Stimulated activated CD8-positive, alpha-beta memory T cell treated with anti-CD3 and anti-CD28 coated beads, Interleukin-15, amount 100 ng/mL, for 1 hour (primary cell): ENCODE results near the gene ZNF74.
"Not testable (repeated sequence)": the region's sequence is repeated elsewhere in the genome, so short reads cannot be mapped to it uniquely, and the experiment has no call there.

Experiments used
- DNase-seq: peaks from one replicate; pipeline ENCODE4 v3.0.0-alpha.2; 2020; ENCODE audit warnings: low read depth

ZNF74 gene

DNA sequence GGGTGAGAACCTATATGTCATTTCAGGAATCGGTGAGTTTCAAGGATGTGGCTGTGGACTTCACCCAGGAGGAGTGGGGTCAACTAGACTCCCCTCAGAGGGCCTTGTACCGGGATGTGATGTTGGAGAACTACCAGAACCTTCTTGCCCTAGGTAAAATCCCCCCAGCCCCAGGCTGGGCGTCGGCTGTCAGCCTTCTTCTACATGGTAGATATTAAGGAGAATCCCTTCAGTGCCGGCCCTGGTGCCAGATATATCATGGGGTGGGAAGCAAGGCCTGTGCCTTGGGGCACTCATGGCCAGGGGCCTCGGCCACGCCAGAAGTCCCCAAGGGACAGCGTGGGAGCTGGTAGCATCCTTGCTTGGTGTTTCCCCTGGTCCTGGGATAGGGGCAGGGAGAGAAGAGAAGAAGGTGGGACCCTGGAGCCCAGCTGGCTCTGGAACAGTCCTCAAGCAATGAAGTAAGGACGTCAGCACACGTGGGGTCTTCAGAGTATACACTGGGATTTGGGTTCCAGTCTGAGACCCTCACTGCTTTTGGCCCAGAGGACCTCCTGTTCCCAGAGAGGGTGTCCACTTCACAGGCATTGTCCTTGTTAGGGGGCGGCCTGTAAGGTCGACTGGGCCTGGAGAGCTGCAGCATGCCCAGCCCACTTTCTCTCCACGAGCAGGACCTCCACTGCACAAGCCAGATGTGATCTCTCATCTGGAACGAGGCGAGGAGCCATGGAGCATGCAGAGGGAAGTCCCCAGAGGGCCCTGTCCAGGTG is 6.8 kb downstream of the ZNF74 start:
- no peak for DNase-seq

GRCh38 chr22:20401376-20402014 is 7.5 kb downstream of the ZNF74 start:
- DNase-seq = no peak

GRCh38 chr22:20402960-20403778 is 9.2 kb downstream of the ZNF74 start:
- no peak for DNase-seq

GRCh38 chr22:20403779-20404140 is 9.8 kb downstream of the ZNF74 start:
- DNase-seq = no peak

- DNase-seq = no peak
Measured at GRCh38 chr22:20404881-20405280, 10.9 kb downstream of the ZNF74 start.

- no peak for DNase-seq
Measured at GRCh38 chr22:20405291-20405930, 11.5 kb downstream of the ZNF74 start.

DNA sequence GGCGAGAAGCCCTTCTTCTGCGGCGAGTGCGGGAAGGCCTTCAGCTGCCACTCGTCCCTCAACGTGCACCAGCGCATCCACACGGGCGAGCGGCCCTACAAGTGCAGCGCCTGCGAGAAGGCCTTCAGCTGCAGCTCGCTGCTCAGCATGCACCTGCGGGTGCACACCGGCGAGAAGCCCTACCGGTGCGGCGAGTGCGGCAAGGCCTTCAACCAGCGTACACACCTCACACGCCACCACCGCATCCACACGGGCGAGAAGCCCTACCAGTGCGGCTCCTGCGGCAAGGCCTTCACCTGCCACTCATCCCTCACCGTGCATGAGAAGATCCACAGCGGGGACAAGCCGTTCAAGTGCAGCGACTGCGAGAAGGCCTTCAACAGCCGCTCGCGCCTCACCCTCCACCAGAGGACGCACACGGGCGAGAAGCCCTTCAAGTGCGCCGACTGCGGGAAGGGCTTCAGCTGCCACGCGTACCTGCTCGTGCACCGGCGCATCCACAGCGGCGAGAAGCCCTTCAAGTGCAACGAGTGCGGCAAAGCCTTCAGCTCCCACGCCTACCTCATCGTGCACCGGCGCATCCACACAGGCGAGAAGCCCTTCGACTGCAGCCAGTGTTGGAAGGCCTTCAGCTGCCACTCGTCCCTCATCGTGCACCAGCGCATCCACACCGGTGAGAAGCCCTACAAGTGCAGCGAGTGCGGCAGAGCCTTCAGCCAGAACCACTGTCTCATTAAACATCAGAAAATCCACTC is 12.2 kb downstream of the ZNF74 start:
- DNase-seq = no peak

DNA sequence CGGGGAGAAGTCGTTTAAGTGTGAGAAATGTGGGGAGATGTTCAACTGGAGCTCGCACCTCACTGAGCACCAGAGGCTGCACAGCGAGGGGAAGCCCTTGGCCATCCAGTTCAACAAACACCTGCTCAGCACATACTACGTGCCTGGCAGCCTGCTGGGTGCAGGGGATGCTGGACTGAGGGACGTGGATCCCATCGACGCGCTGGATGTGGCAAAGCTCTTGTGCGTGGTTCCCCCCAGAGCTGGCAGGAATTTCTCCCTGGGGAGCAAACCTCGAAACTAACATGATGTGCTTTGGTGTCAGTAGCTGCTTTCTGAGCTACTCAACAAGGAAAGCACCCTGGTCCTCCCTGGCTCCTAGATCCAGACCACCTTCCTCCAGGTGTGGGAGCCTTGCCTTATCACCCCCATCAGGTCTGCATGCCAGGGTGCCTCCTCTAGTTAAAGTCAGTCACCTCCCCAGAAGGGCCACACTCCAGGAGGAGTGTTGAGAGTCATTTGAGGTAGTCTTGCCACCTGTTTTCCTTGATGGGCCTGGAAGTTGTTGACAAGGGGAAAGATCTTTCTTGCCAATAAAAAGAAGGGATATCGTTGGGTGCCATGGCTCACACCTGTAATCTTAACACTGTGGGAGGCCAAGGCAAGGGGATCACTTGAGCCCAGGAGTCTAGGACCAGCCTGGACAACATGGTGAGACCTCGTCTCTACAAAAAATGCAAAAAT is 12.9 kb downstream of the ZNF74 start:
- no peak for DNase-seq

DNA sequence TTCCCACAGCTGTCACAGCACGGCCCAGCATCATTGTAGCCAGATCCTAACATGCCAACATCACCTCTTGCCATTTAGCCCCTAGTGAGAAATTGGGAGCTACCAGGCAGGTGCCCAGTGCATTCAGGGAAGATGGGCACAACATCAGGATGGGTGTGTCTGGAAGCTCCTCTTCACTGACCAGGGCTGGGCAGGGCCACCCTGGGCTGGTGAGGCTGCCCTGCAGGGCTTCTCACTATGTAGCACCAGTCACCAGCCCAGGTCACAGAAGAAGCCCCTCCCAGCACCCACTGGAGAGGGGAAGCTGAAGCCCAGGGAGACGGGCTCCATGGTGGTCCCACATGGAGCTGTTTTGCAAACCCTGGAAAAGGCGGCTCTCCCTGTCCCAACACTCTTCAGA is 13.9 kb downstream of the ZNF74 start:
- no peak for DNase-seq

DNA sequence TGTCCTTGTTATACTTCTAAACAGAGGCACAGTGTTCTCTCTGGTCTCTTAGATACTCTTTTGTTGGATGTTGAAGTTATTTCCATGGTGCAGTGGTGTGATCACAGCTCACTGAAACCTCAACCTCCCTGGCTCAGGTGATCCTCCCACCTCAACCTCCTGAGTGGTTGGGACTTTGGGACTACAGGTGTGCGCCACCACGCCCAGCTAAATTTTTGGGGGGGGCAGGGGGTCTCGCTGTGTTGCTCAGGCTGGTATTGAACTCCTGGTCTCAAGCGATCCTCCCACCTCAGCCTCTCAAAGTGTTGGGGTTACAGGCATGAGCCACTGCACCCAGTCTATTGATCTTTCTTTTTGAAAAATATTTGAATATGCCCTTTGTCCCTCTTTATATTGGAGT is 14.9 kb downstream of the ZNF74 start:
- no peak for DNase-seq

GRCh38 chr22:20409385-20409784 is 15.4 kb downstream of the ZNF74 start:
- DNase-seq = not testable (repeated sequence)

GRCh38 chr22:20412474-20413216 is 18.7 kb downstream of the ZNF74 start:
- no peak for DNase-seq

DNA sequence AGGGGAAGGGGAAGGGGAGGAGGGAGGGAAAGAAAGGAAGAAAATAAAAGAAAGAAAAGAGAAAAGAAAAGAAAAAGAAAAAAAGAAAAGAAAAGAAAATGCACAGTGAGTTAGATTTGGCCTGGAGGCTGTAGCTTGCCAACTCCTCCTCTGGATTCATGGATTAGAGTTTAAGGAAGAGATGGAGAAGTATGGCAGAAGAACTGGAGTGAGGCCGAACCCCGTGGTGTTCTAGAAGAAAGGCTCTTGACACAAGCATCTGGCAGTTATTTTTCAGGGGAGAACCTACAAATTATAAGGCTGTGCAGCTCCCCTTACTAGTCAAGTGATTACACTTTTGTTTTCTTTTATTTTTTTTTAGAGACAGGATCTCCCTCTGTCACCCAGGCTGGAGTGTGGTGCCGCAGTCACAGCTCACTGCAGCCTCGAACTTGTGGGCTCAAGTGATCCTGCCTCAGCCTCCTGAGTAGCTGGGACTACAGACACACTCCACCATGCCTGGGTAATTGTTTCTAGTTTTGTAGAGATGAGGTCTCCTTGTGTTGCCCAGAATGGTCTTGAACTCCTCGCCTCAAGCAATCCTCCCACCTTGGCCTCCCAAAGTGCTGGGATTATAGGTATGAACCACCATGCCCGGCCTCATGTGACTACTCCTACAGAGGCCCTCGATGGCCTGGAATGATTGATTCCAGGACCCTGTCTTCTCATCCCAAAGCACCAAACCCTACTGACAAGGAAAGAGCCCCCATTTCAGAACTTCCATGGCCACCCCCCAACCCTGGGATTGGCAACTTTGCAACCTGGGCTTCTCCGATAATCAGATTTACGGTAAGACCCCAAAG is 19.5 kb downstream of the ZNF74 start:
- no peak for DNase-seq

- no peak for DNase-seq
Measured at GRCh38 chr22:20414059-20414440, 20.1 kb downstream of the ZNF74 start.

GRCh38 chr22:20414450-20414849 is 20.5 kb downstream of the ZNF74 start:
- no peak for DNase-seq

- not testable (repeated sequence) for DNase-seq
Measured at GRCh38 chr22:20415241-20415640, 21.3 kb downstream of the ZNF74 start.

DNA sequence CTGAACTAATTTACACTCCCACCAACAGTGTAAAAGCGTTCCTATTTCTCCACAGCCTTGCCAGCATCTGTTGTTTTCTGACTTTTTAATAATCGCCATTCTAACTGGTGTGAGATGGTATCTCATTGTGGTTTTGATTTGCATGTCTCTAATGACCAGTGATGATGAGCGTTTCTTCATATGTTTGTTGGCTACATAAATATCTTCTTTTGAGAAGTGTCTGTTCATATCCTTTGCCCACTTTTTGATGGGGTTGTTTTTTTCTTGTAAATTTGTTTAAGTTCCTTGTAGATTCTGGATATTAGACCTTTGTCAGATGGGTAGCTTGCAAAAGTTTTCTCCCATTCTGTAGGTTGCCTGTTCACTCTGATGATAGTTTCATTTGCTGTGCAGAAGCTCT is 21.7 kb downstream of the ZNF74 start:
- not testable (repeated sequence) for DNase-seq

DNA sequence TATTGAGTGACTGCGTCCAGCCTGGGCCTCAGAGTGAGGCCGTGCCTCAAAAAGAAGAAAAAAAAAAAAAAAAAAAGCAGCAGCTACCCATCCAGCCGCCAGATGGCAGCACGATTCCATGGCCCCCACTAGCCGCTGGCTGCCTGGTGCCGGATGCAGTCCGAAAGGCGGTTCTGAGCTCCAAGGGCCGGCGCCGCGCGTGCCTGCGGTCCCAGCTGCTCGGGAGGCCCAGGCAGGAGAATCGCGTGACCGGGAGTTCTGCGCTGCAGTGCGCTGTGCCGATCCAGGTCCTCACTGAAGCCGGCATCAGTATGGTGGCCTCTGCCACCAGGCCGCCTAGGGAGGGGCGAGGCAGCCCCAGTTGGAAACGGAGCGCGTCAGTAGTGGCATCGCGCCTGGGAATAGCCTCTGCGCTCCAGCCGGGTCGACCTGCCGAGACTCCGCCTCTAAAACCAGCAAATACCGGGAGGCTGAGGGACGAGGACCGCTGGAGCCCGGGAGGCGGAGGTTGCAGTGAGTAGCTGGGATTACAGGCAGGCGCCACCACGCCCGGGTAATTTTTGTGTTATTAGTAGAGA is 24.3 kb downstream of the ZNF74 start:
- peak; percentile 50 for DNase-seq

DNA sequence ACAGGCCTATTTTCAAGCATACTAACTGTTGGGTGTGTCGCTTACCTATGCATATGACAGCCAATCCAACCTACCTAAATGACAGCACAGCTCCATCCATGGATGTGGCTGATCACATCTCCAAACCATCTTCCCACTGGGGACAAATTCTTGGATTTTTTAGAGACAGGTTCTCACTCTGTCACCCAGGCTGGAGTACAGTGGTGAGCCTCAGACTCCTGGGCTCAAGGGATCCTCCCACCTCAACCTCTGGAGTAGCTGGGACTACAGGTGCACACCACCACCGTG is 25.7 kb downstream of the ZNF74 start:
- DNase-seq = no peak
